GM04504 (cell line): Measurements from ENCODE around the gene DLGAP3.
"Not testable (repeated sequence)": the region's sequence is repeated elsewhere in the genome, so short reads cannot be mapped to it uniquely, and the experiment has no call there.

Experiments used
- DNase-seq: peaks from one replicate; pipeline ENCODE4 v3.0.0-alpha.2; 2012; ENCODE audit warnings: low read depth

DLGAP3 gene

DNA sequence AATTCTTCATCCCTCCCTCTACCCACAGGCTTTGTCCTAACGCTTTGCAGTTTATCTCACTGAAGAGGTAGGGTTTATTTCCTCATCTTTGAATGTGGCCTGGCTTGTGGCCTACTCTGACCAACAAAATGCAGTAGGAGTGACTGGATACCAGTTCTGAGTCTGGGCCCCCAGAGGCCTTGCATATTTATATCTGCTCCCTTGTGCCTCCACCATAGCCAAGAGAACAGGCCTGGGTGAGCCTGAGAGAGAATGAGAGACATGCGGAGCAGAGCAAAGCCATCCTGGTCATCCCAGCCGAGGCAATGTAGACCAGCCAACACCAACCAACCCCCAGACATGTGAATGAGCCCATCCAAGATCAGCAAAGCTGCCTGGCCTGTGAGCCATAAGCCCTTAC, 100.2 kb downstream of the DLGAP3 start:
- DNase-seq: peak; percentile 3

DNA sequence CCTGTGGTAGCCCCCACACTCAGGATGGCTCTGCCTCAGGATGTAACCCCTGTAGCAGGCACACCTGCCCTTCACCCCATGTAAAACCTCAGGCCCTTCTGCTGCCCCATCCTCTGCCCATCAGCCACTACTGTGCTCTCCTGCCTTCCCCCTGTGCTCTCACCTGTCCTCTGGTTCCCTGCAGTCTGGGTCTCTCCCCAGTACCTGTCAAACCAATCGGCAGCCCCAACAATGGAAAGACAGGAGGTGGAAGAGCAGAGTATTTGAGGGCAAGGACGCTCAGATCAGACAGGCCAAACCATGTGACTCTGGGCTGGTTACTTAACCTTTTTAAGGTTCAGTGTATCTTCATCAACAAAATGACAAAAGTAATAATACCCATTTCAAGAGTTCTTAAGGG, 100.8 kb downstream of the DLGAP3 start:
- DNase-seq: no peak

- DNase-seq: no peak
These were observed 102.0 kb downstream of the DLGAP3 start for GRCh38 chr1:34827341-34827941.

GRCh38 chr1:34825455-34826091, 103.9 kb downstream of the DLGAP3 start:
- DNase-seq: no peak

- no peak for DNase-seq
These were observed 104.5 kb downstream of the DLGAP3 start for GRCh38 chr1:34824817-34825454.

GRCh38 chr1:34822202-34822601, 107.2 kb downstream of the DLGAP3 start:
- DNase-seq: no peak

- DNase-seq: not testable (repeated sequence)
These were observed 110.6 kb downstream of the DLGAP3 start for GRCh38 chr1:34818862-34819261.

- DNase-seq: no peak
These were observed 112.7 kb downstream of the DLGAP3 start for GRCh38 chr1:34816778-34817177.

GRCh38 chr1:34816332-34816731, 113.1 kb downstream of the DLGAP3 start:
- DNase-seq: no peak
